NCI-H1930 (cell line): Measurements from ENCODE around the gene OR56A5.
A peak's percentile ranks its signal among the peaks of the same experiment; 100 is the strongest.

Experiments used
- DNase-seq, 2 experiments: peaks; one replicate each; lab custom pipeline; 2025; lab: John Stamatoyannopoulos, UW

Gene OR56A5

DNA sequence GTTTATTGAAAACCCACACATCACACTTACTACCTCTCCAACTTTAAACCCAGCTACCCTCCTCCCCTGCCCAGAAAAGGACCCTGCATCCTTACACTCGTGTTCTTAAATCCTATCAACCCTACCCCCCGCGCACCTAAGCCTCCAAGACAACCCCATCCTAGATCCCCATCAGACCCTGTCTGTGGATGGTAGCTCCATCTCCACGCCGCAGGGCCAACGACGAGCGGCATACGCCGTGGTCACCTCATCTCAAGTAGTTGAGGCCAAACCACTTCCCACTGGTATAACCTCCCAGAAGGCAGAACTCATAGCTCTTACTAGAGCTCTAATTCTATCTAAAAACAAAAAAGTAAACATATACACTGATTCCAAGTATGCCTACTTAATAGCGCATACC, 35.6 kb downstream of the OR56A5 start:
- no peak for DNase-seq

DNA sequence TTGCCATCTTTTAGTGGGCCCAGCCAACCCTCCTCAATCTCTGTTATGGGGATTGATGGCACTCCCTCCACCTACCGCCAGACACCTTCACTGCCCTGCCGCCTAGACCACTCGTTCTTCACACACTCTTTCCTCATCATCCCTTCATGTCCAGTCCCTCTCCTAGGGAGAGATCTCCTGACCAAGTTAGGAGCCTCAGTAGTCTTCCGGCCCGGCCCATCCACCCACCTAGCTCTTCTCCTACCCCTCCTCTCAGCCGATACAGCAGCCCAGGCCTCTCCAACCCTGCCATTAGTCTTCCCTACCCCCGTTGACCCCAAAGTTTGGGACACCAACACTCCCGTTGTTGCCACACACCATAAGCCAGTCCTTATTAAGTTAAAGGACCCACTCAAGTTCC, 37.2 kb downstream of the OR56A5 start:
- DNase-seq = no peak

DNA sequence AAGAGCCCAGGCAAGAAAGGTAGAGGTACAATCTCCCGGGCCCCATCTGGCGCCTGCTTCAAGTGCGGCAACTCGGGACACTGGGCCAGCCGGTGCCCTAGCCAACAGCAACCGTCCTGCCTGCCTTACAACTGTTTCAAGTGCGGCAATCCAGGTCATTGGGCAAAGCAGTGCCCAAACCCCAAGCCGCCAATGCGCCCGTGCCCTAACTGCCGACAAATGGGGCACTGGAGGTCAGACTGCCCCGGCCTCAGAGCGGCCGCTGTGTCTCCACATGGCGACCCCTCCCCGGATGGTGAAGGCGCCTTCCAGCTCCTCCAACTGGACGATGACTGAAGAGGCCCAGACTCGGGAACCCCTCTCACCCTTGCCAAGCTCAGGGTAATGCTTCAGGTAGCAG, 37.7 kb downstream of the OR56A5 start:
- DNase-seq = no peak

DNA sequence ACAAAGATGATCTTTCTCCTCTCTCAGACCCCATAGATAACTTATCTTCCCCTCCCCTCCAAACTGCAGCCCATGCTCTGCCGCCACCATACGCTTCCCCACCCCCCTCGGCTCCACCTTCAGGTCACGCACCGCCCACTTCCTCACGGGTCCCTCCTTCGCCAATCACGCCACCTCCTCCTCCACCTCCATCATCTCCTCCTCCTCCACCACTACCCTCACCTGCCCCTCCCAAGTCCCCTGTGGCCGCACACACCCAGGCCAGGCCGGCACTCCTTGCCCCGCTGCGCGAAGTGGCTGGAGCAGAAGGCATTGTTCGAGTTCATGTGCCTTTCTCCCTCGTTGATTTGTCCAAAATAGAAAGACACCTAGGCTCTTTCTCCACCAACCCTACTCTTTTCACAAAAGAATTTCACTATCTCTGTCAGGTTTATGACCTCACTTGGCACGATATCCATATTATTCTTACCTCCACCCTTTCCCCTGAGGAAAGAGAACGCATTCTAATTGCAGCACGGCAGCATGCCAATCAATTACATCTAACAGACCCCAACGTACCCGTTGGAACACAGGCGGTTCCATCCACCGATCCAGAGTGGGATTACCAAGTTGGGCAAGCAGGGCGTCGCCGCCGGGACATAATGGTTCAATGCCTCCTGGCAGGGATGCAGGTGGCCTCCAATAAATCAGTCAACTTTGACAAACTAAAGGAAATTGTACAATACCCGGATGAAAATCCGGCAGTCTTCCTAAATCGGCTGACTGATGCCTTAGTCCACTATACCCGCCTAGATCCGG, 38.5 kb downstream of the OR56A5 start:
- DNase-seq = peak in 1 of 2 experiments; percentile 40

DNA sequence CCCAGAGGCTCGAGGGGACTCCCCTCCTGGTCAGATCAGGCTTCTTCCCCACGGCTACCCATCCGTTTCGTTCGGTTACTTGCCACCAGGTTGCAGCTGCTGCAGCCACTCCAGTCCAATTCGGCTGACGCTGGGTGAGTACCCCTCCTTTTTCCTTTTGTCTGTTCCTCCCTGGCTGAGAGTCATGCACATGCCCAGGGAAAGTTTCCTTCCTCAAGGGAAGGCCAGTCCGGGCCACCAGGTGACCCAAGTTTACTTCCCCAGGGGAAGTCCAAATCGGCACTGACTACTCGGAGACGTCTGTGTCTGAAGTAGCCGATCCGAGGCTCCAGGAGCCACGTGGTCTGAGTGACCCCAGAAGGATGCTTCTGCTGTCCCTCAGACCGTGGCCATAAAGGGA, 39.5 kb downstream of the OR56A5 start:
- no peak for DNase-seq

DNA sequence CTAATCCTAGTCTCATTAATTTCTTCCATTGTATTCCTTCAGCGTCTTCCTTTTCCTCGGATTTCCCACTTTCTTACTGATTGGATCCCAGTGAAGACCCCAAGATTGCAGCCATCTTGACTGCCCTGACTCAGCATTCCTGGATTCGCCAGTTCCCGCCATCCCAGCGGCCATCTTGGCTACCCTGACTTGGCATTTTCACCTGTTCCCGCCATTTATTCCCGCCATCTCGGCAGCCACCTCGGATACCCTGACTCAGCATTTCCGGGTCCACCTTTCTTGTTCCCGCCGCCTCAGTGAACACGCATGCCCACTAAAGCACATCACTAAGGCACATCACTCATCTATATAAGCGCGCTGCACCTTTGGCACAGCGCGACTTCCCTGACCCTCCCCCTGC, 40.0 kb downstream of the OR56A5 start:
- DNase-seq = peak; percentile 75 to 76

DNA sequence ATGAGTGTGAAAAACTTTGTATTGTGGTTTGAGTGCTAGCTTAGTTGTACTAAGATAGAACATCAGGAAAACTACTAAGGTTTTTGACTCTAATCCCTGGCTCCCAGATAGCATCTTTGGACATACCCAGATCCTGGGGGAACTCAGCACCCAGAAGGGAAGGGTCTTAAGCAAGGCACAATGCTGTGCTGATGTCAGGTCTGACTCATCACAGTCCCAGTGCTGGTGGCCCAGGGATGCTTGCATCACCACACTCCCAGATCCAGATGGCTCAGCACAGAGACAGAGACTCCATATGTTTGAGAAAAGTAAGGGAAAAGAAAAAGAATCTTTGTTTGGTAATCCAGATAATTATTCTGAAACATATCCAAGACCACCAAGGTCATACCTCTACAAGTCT, 44.5 kb downstream of the OR56A5 start:
- DNase-seq = no peak

DNA sequence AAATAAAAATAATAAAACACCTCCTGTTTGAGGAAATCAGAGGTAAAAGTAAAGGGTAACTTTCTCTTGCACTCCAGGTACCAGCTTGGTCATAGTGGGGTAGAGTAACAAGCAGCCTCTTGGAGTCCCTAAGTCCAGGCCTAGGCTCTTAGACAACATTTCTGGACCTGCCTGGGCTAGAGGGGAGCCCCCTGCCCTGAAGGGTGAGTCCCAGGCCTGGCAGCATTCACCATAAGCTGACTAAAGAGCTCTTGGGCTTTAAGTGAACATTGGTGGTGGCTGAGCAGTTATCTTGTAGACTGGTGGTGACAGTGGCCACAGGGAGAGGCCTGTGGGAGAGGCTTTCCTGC, 44.9 kb downstream of the OR56A5 start:
- no peak for DNase-seq

DNA sequence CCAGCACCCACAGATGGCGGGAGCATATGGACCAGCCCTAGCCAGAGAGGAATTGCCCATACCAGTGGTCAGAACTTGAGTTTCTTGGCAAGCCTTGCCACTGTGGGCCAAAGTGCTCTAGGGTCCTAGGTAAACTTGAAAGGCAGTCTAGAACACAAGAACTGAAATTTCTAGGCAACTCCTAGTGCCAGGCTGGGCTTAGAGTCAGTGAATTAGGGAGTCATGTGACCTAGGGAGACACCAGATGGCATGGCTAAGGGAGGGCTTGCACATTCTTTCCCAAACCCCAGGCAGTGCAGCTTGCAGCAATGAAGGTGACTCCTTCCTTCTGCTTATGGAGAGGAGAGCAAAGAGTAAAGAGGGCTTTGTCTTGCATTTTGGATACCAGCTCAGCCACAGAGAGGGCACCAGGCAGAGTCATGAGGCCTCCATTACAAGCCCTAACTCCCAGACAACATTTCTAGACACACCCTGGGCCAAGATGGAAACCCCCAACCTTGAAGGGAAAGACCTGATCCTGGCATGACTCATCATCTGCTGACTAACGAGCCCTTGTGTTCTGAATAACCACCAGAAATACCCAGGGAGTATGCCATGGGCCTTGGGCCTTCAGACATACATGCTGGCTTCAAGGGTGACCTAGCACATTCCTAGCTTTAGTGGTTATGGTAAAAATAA, 45.4 kb downstream of the OR56A5 start:
- DNase-seq = no peak
